ENCODE measurements around the gene ARID3A. TPM values are rescaled to one million over a fixed set of nuclear protein-coding genes. Genes with fewer than 3 reads are reported as not detected.
A peak's percentile ranks its signal among the peaks of the same experiment; 100 is the strongest.

The ARID3A gene
- total and polyA plus RNA-seq, 4 donors, result 7.7 to 29.7 (median 19.8) TPM

DNA sequence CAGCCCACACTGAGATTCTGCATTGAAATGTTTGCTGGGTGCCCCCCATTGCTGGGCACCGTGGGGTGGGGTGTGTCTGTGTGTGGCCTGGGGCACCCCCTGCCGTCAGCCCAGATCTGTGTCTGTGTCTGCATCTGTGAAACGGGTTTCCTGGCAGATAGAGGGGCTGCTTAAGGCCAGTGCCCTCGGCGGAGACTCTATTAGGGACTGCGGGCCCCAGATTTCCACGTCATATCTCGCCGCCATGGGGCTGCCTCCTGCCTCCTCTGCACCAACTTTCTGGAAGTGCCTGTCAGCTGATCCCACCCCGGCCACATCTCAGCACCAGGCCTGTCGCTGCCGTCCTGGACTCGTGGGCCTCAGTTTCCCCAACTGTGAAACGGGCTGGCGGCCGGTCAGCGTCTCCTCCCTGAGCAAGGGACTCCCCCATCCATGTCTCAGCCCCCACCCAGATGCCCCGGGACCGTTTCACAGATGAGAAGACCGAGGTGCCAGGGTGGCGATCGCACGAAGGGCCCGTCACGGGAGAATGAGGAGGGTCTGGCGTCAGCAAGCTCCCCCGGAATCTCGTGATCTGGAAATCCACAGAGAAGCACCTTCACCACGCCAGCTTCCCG is 21.4 kb downstream of the ARID3A start:
- H3K36me3 ChIP-seq (ENCODE audit: control insufficient read depth in 4 of 4, insufficient read depth in 4 of 4, low read length in 4 of 4), result peaks cover 0 to 12% (median 4%) of the 10 kb centered on the region in 4 donors
- H3K4me3 ChIP-seq, result no peak overlapping the region
- WGBS, 2 donors, result 70 to 83% methylated on average over 30 of the region's 30 CpGs
- DNase-seq (no peak), ATAC-seq (ENCODE audit: insufficient read depth, low FRiP score) (no peak)
- TF ChIP-seq, protein P1, sequence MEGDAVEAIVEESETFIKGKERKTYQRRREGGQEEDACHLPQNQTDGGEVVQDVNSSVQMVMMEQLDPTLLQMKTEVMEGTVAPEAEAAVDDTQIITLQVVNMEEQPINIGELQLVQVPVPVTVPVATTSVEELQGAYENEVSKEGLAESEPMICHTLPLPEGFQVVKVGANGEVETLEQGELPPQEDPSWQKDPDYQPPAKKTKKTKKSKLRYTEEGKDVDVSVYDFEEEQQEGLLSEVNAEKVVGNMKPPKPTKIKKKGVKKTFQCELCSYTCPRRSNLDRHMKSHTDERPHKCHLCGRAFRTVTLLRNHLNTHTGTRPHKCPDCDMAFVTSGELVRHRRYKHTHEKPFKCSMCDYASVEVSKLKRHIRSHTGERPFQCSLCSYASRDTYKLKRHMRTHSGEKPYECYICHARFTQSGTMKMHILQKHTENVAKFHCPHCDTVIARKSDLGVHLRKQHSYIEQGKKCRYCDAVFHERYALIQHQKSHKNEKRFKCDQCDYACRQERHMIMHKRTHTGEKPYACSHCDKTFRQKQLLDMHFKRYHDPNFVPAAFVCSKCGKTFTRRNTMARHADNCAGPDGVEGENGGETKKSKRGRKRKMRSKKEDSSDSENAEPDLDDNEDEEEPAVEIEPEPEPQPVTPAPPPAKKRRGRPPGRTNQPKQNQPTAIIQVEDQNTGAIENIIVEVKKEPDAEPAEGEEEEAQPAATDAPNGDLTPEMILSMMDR (IDR thresholded peaks at IDR 0.05; ENCODE audit: control extremely low read depth, extremely low read depth), result no peak
- no peak overlapping the region for H3K27ac ChIP-seq (ENCODE audit: low read depth in 1 of 2, low read length in 1 of 2)
- H3K27me3 ChIP-seq (ENCODE audit: control insufficient read depth in 3 of 3, insufficient read depth in 3 of 3, low read length in 2 of 3), result no peaks in the 10 kb centered on the region
- peaks cover 0 to 17% (median 5%) of the 10 kb centered on the region in 5 donors for H3K4me1 ChIP-seq (ENCODE audit: control insufficient read depth in 5 of 5, insufficient read depth in 5 of 5, low read length in 5 of 5)
- H3K9ac ChIP-seq (ENCODE audit: insufficient read depth in 1 of 2, low read length in 2 of 2), result no peak overlapping the region
- H3K9me3 ChIP-seq (ENCODE audit: control insufficient read depth in 4 of 4, insufficient read depth in 3 of 4, low read length in 3 of 4), result peaks cover 0 to 2% (median 0%) of the 10 kb centered on the region in 4 donors

DNA sequence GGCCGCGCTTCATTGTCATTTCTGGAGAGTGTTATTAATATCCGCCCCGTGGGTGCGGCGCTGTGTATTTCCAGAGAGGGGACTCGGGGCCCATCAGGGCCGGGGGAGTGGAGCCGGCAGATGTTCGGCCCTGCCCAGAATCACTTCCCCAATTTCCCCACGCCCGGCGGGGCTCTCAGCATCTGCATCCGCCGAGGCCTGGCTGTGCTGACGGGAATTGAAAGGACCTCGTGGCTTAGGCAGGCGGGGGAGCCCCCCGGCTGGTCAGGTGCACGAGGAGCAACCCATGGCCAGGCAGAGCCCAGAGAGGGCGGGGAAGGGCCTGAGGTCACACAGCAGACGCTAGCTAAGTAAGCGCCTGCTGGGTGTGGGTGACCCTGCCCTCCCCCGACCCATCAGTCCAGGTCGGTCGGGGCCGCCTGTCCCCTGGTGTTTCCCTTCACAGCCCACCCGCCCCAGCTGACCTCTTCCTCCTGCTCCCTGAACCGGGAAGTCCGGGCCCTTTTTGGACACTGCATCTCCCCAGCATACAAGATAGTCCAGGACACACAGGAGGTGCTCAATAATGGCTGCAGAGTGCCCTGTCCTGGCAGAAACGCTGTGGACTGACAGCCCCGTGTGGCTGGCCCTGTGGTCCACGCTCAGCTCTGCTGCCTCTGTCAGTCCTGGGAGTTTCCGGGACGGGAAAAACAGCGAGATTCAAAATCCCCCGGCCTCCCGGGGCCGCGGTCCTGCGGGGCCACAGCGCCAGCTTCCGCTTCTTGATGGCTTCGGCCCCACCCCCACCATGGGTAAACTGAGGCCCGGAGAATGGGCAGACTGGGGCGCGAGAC is 22.1 kb downstream of the ARID3A start:
- H3K4me3 ChIP-seq, result no peak overlapping the region
- ATAC-seq (ENCODE audit: insufficient read depth, low FRiP score) (peak; percentile 54), DNase-seq (peak in 1 of 3 donors; percentile 26)
- H3K9ac ChIP-seq (ENCODE audit: insufficient read depth in 1 of 2, low read length in 2 of 2), result no peak overlapping the region
- H3K27ac ChIP-seq (ENCODE audit: low read depth in 1 of 2, low read length in 1 of 2), result no peak overlapping the region
- H3K36me3 ChIP-seq (ENCODE audit: control insufficient read depth in 4 of 4, insufficient read depth in 4 of 4, low read length in 4 of 4), result peaks cover 0 to 6% (median 3%) of the 10 kb centered on the region in 4 donors
- H3K27me3 ChIP-seq (ENCODE audit: control insufficient read depth in 3 of 3, insufficient read depth in 3 of 3, low read length in 2 of 3), result no peaks in the 10 kb centered on the region
- 53 to 77% methylated on average over 45 to 47 of the region's 47 CpGs for WGBS, 2 donors
- TF ChIP-seq, protein P1 (IDR thresholded peaks at IDR 0.05; ENCODE audit: control extremely low read depth, extremely low read depth), result no peak
- H3K9me3 ChIP-seq (ENCODE audit: control insufficient read depth in 4 of 4, insufficient read depth in 3 of 4, low read length in 3 of 4), result peaks cover 0 to 2% (median 0%) of the 10 kb centered on the region in 4 donors
- peaks cover 0 to 22% (median 3%) of the 10 kb centered on the region in 5 donors for H3K4me1 ChIP-seq (ENCODE audit: control insufficient read depth in 5 of 5, insufficient read depth in 5 of 5, low read length in 5 of 5)

DNA sequence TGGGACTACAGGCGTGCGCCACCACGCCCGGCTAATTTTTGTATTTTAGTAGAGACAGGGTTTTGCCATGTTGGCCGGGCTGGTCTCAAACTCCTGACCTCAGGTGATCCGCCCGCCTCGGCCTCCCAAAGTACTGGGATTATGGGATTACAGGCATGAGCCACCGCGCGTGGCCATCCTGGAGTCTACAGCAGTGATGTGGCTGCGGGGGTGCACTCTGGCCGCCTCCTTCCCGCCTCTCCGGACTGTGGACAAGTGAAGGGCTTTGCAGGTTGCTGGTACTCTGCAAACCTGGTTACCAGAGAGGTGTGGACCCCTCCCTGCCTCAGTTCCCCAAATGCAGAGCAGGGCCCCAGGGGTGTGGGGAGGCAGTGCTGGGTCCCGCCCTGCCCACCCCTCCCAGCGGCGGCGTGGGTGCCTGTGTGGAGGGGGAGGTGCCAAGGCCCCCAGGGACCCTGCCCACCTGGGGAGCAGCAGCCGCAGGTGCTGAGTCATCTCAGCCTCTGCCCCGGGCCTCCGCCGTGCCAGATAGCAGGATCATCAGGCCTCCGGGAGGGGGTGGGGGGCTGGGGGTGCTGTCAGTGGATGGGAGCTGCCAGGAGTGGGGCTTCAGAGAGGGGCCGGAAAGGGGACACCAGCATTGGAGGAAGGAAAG is 23.1 kb downstream of the ARID3A start:
- Histone ChIP-seq H3K9ac (ENCODE audit: insufficient read depth in 1 of 2, low read length in 2 of 2) (no peak overlapping the region), H3K27ac (ENCODE audit: low read depth in 1 of 2, low read length in 1 of 2) (no peak overlapping the region), H3K9me3 (ENCODE audit: control insufficient read depth in 4 of 4, insufficient read depth in 3 of 4, low read length in 3 of 4) (peaks cover 0 to 2% (median 0%) of the 10 kb centered on the region in 4 donors), H3K27me3 (ENCODE audit: control insufficient read depth in 3 of 3, insufficient read depth in 3 of 3, low read length in 2 of 3) (no peaks in the 10 kb centered on the region), H3K36me3 (ENCODE audit: control insufficient read depth in 4 of 4, insufficient read depth in 4 of 4, low read length in 4 of 4) (peaks cover 0 to 6% (median 0%) of the 10 kb centered on the region in 4 donors), H3K4me1 (ENCODE audit: control insufficient read depth in 5 of 5, insufficient read depth in 5 of 5, low read length in 5 of 5) (peaks cover 0 to 32% (median 7%) of the 10 kb centered on the region in 5 donors), H3K4me3 (no peak overlapping the region)
- TF ChIP-seq, protein P1 (IDR thresholded peaks at IDR 0.05; ENCODE audit: control extremely low read depth, extremely low read depth), result no peak
- no peak for ATAC-seq (ENCODE audit: insufficient read depth, low FRiP score)
- 75 to 89% methylated on average over 22 to 25 of the region's 25 CpGs for WGBS, 2 donors
- no peak for DNase-seq

Measured in lung (tissue), 12 donors.